Effector CD8-positive, alpha-beta T cell (primary cell): ENCODE data around the gene TMC2.

Experiments
- DNase-seq: peaks from one replicate; lab custom pipeline; 2025; lab: John Stamatoyannopoulos, UW

Gene TMC2

GRCh38 chr20:2585811-2586210, 49.4 kb downstream of the TMC2 start:
- DNase-seq, result no peak

GRCh38 chr20:2593756-2594155, 57.4 kb downstream of the TMC2 start:
- no peak for DNase-seq

DNA sequence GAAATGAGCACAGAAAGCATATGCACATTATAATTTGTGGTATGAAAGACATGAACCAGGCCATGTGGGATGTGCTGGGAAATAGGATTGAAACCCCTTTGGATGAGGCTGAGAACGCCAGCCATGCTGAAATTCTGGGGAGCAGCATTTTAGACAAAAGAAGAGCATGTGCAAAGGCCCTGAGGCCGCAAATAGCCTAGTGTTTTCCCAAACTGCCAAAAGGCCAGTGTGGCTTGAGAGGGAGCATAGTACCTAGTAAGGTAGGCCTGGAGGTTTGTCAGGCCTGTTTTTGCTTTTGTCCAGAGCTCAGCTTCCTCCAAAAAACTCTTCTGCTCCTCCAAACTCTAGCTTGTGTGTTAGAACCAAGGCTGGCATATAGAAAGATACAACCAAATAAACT, 58.7 kb downstream of the TMC2 start:
- no peak for DNase-seq

DNA sequence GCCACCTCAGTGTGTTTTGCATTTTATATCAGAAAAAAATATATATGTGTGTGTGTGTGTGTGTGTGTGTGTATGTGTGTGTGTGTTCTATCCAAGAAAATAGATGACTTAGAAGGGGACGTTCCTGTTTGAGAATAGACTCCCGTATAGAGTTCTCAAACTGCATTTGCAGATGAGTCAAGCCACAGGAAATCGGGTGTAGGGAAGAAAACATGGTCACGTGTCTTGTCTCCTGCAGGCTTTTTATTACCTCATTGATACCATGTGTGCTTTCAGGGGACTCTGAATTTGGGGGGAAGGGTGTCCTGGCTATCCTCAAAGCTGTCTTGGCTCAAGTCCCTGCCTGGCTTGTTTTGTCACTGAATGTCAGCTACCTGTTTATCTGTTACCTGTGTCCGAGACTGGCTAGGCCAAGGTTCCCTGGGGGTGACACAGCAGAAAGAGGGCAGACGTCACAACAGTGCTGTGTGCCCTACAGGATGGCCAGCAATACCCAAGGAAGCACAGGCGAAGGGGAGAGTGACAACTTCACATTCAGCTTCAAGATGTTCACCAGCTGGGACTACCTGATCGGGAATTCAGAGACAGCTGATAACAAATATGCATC, 60.4 kb downstream of the TMC2 start:
- DNase-seq, result no peak

- no peak for DNase-seq
Measured at GRCh38 chr20:2599288-2600006, 63.1 kb downstream of the TMC2 start.

GRCh38 chr20:2602046-2602735, 65.8 kb downstream of the TMC2 start:
- DNase-seq, result no peak

DNA sequence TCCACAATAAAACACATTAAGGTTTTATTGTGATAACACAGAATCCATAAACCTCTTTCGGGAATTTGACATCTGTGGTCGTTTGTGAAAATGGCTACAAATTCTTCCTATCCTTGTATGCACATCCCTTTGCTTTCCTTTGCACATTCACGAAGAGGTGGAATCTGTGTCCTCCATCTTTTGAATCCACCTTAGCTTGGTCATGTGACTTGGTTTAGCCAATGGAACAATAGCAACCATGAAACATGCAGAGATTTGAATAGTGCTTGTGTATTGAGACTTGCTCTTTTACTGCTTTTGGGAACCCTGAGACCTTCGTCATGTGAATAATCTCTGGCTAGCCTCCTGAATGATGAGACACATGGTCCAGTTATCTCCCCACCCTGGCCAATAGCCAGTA, 66.4 kb downstream of the TMC2 start:
- no peak for DNase-seq

GRCh38 chr20:2603816-2604505, 67.6 kb downstream of the TMC2 start:
- DNase-seq, result no peak

GRCh38 chr20:2604506-2604835, 68.1 kb downstream of the TMC2 start:
- no peak for DNase-seq

DNA sequence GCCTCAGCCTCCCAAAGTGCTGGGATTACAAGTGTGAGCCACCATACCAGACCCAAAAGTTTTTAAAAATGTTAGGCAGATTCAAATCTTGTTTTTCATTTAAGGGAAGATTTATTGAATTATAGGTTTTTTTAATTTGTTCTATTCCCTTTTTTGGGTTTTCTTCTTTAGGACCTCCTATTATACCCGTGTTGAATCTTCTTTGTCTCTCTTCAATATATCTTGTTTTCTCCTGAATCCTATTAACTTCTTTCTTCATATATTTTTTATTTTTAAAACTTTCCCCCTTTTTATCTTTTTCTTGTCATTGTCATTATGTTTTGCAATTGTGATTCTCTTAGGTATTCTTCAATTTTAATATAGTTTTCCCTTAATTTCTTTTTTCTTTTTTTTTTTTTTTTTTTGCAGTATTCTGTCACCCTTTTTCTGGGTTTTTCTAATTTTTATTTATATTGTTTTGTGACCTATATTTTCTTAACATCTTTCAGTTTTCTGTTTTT, 70.2 kb downstream of the TMC2 start:
- no peak for DNase-seq

- DNase-seq, result no peak
Measured at GRCh38 chr20:2610326-2610725, 74.0 kb downstream of the TMC2 start.

DNA sequence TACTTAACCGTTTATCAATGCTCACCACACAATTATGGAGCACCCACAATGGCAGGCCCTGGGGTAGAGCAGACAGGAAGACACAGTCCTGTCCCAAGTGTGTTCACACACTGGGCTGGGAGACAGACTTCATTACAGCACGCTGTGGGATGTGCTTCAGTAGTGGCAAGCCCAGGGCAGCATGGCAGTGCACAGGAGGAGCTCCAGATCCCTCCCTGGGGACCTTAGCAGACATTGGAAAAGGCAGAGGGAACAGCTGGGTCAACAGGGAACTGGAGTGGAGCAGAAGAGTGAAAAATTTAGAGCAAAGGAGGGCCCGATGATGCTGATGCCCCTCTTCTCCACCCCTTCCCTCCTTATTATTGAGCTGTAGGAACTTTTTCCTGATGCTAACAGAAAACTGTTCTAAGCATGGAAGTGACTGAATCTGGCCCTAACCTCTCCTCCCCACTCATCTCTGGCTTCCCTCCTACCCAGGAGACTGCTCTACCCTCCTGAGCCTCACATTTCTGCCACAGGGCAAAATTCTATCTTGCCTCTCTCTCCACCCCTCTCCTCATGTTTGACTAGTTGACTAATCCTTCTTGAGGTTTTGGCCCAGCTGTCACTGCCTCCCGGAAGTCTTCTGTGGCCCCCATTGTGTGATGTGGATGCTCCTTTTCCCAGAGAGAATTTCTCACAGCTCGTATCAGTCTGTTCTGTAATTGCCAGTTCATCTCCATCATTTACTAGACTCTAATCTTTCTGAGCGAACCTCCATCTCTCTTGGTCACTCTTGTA, 74.8 kb downstream of the TMC2 start:
- DNase-seq, result no peak

GRCh38 chr20:2612073-2612472, 75.7 kb downstream of the TMC2 start:
- no peak for DNase-seq

DNA sequence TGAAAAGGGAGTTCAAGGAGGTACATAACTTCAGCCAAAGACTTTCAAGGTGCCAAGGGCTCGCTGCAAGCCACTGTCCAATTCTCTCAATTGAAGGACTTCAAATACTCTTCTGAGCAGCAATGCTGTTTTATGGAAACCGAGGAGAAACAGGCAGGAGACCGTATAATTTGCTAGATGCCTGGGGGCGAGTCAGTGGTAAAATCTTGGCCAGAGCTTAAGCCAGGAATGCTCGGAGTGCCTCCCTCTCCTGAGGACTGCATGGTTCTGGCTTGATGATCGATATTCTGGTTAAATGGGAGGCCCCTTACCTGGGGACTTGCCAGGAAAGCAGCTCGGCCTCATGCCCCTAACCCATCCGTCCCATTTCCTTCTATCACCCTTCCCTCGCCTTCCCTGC, 80.3 kb downstream of the TMC2 start:
- DNase-seq, result no peak

GRCh38 chr20:2617099-2617714, 80.8 kb downstream of the TMC2 start:
- no peak for DNase-seq

GRCh38 chr20:2618815-2619214, 82.4 kb downstream of the TMC2 start:
- no peak for DNase-seq

DNA sequence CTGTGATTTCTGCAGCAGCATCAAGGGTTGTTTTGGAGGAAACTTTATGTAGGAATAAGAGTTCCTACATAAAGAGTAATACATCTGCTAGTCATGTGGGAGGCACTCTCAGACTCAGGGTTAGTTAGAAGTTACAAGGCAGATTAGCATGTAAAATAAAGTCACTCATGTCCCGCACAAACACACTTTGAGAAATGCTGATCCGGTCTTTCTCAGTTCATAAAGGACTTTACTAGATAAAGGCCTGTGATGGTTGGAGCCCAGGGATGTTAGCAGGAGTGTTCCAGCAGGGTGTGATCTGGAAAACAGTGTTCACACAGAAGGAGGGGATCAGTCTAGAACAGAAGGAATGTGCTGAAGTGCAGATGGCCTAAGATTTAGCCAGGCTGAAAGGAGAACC, 83.0 kb downstream of the TMC2 start:
- no peak for DNase-seq

DNA sequence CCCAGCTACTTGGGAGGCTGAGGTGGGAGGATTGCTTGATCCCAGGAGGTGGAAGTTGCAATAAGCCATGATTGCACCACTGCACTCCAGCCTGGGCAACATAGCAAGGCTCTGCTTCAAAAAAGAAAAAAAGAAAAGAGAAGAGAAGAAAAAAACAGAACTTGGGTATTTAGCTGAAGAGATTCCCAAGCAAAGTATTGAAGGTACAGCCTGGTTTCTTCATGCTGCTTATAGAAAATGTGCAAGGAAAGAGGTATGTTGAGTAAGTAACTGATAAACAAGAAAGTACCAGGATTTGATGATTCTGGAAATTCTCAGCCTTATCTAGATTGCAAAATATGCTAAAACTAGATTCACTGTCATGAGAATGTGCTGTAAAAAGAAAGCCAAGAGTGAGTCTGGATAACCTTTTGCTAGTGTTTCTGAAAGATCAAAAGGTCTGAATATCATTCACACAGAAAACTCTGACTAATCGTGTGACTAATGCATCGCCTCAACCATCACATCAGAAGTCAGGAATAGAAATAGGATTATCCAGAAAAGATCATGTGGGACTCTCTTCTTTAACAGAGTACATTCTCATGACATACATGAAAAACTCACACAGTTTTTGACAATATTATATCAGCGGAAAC, 83.7 kb downstream of the TMC2 start:
- no peak for DNase-seq

DNA sequence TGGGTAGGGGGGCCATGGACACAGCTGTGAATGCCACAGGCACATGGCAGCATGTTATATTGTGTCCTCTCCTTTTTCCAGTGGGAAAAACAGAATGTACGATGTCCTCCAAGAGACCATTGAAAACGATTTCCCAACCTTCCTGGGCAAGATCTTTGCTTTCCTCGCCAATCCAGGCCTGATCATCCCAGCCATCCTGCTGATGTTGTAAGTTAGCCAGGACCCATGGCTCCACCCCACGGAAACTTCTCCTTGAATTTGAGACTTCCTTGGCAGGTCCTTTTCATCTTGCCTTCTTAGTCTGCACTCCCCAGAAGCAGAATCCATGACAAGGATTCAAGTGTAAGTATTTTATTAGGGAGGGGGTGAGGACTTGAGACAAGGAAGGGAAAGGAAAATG, 87.8 kb downstream of the TMC2 start:
- DNase-seq, result no peak

- no peak for DNase-seq
Measured at GRCh38 chr20:2625062-2625461, 88.7 kb downstream of the TMC2 start.
